GM04503 (cell line): ENCODE measurements around the gene PAPSS1.
"Not testable (repeated sequence)": the region's sequence is repeated elsewhere in the genome, so short reads cannot be mapped to it uniquely, and the experiment has no call there.

Source experiments
- DNase-seq: peaks from one replicate; pipeline ENCODE4 v3.0.0-alpha.2; 2012; ENCODE audit warnings: low read depth

PAPSS1 gene

GRCh38 chr4:107726131-107726925, 6.3 kb upstream of the PAPSS1 start:
- DNase-seq: not testable (repeated sequence)

- DNase-seq: peak; percentile 38
Observed at GRCh38 chr4:107725281-107725859, 5.3 kb upstream of the PAPSS1 start.

- not testable (repeated sequence) for DNase-seq
Observed at GRCh38 chr4:107723331-107723730, 3.3 kb upstream of the PAPSS1 start.

GRCh38 chr4:107721436-107722100, 1.5 kb upstream of the PAPSS1 start:
- DNase-seq: no peak

GRCh38 chr4:107719207-107719921, 670 bp downstream of the PAPSS1 start:
- no peak for DNase-seq

- DNase-seq: peak; percentile 58
Observed at GRCh38 chr4:107718351-107718965, 1.6 kb downstream of the PAPSS1 start.

- no peak for DNase-seq
Observed at GRCh38 chr4:107714256-107714655, 5.8 kb downstream of the PAPSS1 start.

GRCh38 chr4:107712236-107712635, 7.8 kb downstream of the PAPSS1 start:
- no peak for DNase-seq

- no peak for DNase-seq
Observed at GRCh38 chr4:107711831-107712230, 8.2 kb downstream of the PAPSS1 start.

GRCh38 chr4:107710493-107711459, 9.3 kb downstream of the PAPSS1 start:
- DNase-seq: no peak

- no peak for DNase-seq
Observed at GRCh38 chr4:107709916-107710315, 10.1 kb downstream of the PAPSS1 start.

GRCh38 chr4:107708225-107708624, 11.8 kb downstream of the PAPSS1 start:
- DNase-seq: no peak

- no peak for DNase-seq
Observed at GRCh38 chr4:107705742-107706556, 14.1 kb downstream of the PAPSS1 start.

GRCh38 chr4:107701565-107701964, 18.5 kb downstream of the PAPSS1 start:
- DNase-seq: no peak

GRCh38 chr4:107699466-107700206, 20.4 kb downstream of the PAPSS1 start:
- DNase-seq: no peak

GRCh38 chr4:107696187-107696586, 23.8 kb downstream of the PAPSS1 start:
- not testable (repeated sequence) for DNase-seq

- DNase-seq: no peak
Observed at GRCh38 chr4:107693132-107693531, 26.9 kb downstream of the PAPSS1 start.

- no peak for DNase-seq
Observed at GRCh38 chr4:107692202-107692601, 27.8 kb downstream of the PAPSS1 start.

- no peak for DNase-seq
Observed at GRCh38 chr4:107691378-107691777, 28.7 kb downstream of the PAPSS1 start.
